Activated CD4-positive, alpha-beta memory T cell treated with anti-CD3 and anti-CD28 coated beads, Interleukin-2, amount 10 ng/mL, durations not matched to agents 7 days and 5 days (primary cell): ENCODE measurements around the gene DBR1. TPM values are rescaled to one million over a fixed set of nuclear protein-coding genes. Genes with fewer than 3 reads are reported as not detected.
"Not testable (repeated sequence)": the region's sequence is repeated elsewhere in the genome, so short reads cannot be mapped to it uniquely, and the experiment has no call there.

Experiments used
- CTCF ChIA-PET: fragments of 350-600 bp; sonication (Branson Sonifier 250); formaldehyde crosslinking; loops from one replicate; lab custom pipeline; 2021; ENCODE audit warnings: antibody characterized with exemption, inconsistent platforms; lab: Charles Lee
- POLR2A ChIA-PET: fragments of 350-600 bp; sonication (Branson Sonifier 250); formaldehyde crosslinking; loops from one replicate; lab custom pipeline; 2021; ENCODE audit warnings: antibody characterized with exemption; lab: Charles Lee
- DNase-seq: peaks from one replicate; pipeline ENCODE4 v3.0.0-alpha.2; 2020
- H3K27ac Mint-ChIP-seq: one replicate; pipeline ENCODE4 v1.8.0; 2021; ENCODE audit warnings: mild to moderate bottlenecking, mixed read lengths
- H3K27me3 Mint-ChIP-seq: one replicate; pipeline ENCODE4 v1.8.0; 2021; ENCODE audit warnings: mixed read lengths
- H3K36me3 Mint-ChIP-seq: one replicate; pipeline ENCODE4 v1.8.0; 2021; ENCODE audit warnings: low read depth, mixed read lengths
- H3K4me1 Mint-ChIP-seq: one replicate; pipeline ENCODE4 v1.8.0; 2021; ENCODE audit warnings: mixed read lengths
- H3K4me3 Mint-ChIP-seq: one replicate; pipeline ENCODE4 v1.8.0; 2021; ENCODE audit warnings: mild to moderate bottlenecking, mixed read lengths
- H3K9me3 Mint-ChIP-seq: one replicate; pipeline ENCODE4 v1.8.0; 2021; ENCODE audit warnings: mixed read lengths
- total RNA-seq, 2 experiments: library from RNA; stranded (reverse); gene quantifications; one replicate each; pipeline ENCODE4 v1.2.3, GENCODE V29; 2021

The DBR1 gene
- total RNA-seq, 2 experiments from 2014 or later, result 19.4 to 20.0 TPM

DNA sequence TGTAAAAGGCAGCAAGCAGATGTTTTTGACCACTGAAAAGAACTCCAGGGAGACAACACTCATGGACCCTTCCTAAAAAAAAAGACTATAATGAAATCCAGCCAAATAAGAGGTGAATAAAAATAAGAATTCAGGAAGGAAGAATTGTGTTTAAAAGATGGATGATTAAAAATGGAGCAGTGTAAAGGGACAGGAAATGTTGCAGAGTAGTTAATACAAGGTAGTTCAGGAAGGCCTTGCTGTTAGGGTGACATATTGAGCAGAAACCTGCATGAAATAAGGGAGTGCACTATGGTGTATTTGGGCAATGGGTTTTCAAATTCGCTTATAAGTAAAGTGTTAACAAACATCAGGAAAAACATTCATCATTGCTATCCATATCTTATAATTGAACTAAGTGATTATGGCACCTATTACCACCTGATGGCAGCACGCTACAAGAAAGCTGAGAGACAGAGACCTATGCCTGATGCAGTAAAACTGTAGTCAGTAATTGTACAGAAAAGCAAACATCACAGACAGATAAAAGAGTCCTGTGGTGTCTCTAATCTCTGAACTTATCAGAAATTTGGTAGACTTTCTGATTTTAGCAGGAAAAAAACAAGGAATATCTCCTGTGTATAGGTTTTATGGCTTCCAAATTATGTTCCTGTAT lies 5.8 kb upstream of the DBR1 start:
- H3K9me3 Mint-ChIP-seq, result no peaks in the 10 kb centered on the region
- H3K27ac Mint-ChIP-seq, result no peak overlapping the region
- H3K4me3 Mint-ChIP-seq, result no peak overlapping the region
- ChIA-PET POLR2A (no interaction called here), CTCF (interaction anchor here (0.9 to 1.4 kb wide), 3 partner anchors 148 to 237 kb away, joined by 3 read pairs; no protein-coding TSS in a partner anchor)
- H3K27me3 Mint-ChIP-seq, result peaks cover 14% of the 10 kb centered on the region
- peaks cover 1% of the 10 kb centered on the region for H3K4me1 Mint-ChIP-seq
- peak; percentile 40 for DNase-seq
- no peaks in the 10 kb centered on the region for H3K36me3 Mint-ChIP-seq

GRCh38 chr3:138173769-138174420 lies 826 bp downstream of the DBR1 start:
- H3K4me3 Mint-ChIP-seq, result peak overlapping the region; percentile 97
- CTCF ChIA-PET, result interaction anchor here (0.6 to 1.7 kb wide), 5 partner anchors 13 to 742 kb away, joined by 3 to 6 read pairs (median 3); partner anchors contain the start of gene ARMC8
- peak overlapping the region; percentile 92 for H3K27ac Mint-ChIP-seq
- no peaks in the 10 kb centered on the region for H3K27me3 Mint-ChIP-seq
- peaks cover 22% of the 10 kb centered on the region for H3K36me3 Mint-ChIP-seq
- peaks cover 40% of the 10 kb centered on the region for H3K4me1 Mint-ChIP-seq
- no peak for DNase-seq
- H3K9me3 Mint-ChIP-seq, result no peaks in the 10 kb centered on the region
- POLR2A ChIA-PET, result interaction anchor here (0.6 to 5.4 kb wide), 12 partner anchors 8 to 742 kb away, joined by 3 to 85 read pairs (median 3); partner anchors contain the start of genes ARMC8, ESYT3 and PIK3CB

DNA sequence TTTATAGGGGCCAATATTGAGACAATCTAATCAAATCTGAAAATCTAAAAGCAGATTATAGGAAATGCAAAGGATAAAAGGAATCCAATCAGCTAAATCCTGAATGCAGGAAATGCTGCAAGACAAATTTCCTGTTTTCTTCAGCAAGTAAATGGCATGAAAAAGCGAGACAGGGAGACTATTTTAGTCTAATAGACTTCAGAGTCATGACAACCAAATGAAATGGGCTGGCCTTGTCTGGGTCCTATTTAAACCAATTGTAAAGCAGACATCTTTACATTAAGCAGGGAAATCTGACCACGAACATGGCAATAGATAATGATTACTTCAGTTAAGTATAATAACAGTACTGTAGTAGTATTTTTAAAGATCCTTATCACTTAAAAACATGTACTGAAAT lies 2.1 kb downstream of the DBR1 start:
- CTCF ChIA-PET, result interaction anchor here (0.9 to 1.2 kb wide), 3 partner anchors 14 to 54 kb away, joined by 3 read pairs; partner anchors contain the start of gene ARMC8
- H3K9me3 Mint-ChIP-seq, result no peaks in the 10 kb centered on the region
- no peaks in the 10 kb centered on the region for H3K27me3 Mint-ChIP-seq
- DNase-seq, result no peak
- no peak overlapping the region for H3K27ac Mint-ChIP-seq
- POLR2A ChIA-PET, result interaction anchor here (1.0 to 5.4 kb wide), 2 partner anchors 10 to 15 kb away, joined by 3 to 85 read pairs; partner anchors contain the start of gene ARMC8
- H3K4me3 Mint-ChIP-seq, result peak overlapping the region; percentile 30
- H3K36me3 Mint-ChIP-seq, result peaks cover 28% of the 10 kb centered on the region
- peaks cover 39% of the 10 kb centered on the region for H3K4me1 Mint-ChIP-seq

GRCh38 chr3:138165061-138165460 lies 9.7 kb downstream of the DBR1 start:
- DNase-seq, result no peak
- POLR2A ChIA-PET, result no interaction called here
- CTCF ChIA-PET, result no interaction called here
- Mint-ChIP-seq H3K27ac (no peak overlapping the region), H3K4me1 (peaks cover 2% of the 10 kb centered on the region), H3K4me3 (no peak overlapping the region), H3K9me3 (no peaks in the 10 kb centered on the region), H3K27me3 (no peaks in the 10 kb centered on the region), H3K36me3 (peaks cover 71% of the 10 kb centered on the region)

GRCh38 chr3:138157743-138158142 lies 17.0 kb downstream of the DBR1 start:
- H3K36me3 Mint-ChIP-seq, result peaks cover 21% of the 10 kb centered on the region
- ChIA-PET POLR2A (no interaction called here), CTCF (no interaction called here)
- H3K27me3 Mint-ChIP-seq, result peaks cover 4% of the 10 kb centered on the region
- peaks cover 8% of the 10 kb centered on the region for H3K9me3 Mint-ChIP-seq
- H3K4me3 Mint-ChIP-seq, result no peak overlapping the region
- no peaks in the 10 kb centered on the region for H3K4me1 Mint-ChIP-seq
- H3K27ac Mint-ChIP-seq, result no peak overlapping the region
- no peak for DNase-seq

GRCh38 chr3:138154534-138154933 lies 20.2 kb downstream of the DBR1 start:
- no peaks in the 10 kb centered on the region for H3K36me3 Mint-ChIP-seq
- H3K27ac Mint-ChIP-seq, result no peak overlapping the region
- no peak for DNase-seq
- no peak overlapping the region for H3K4me3 Mint-ChIP-seq
- peaks cover 8% of the 10 kb centered on the region for H3K9me3 Mint-ChIP-seq
- POLR2A ChIA-PET, result no interaction called here
- H3K4me1 Mint-ChIP-seq, result no peaks in the 10 kb centered on the region
- CTCF ChIA-PET, result no interaction called here
- peaks cover 5% of the 10 kb centered on the region for H3K27me3 Mint-ChIP-seq

GRCh38 chr3:138148503-138148902 lies 26.2 kb downstream of the DBR1 start:
- Mint-ChIP-seq H3K4me3 (no peak overlapping the region), H3K27ac (no peak overlapping the region), H3K36me3 (no peaks in the 10 kb centered on the region), H3K27me3 (peaks cover 15% of the 10 kb centered on the region), H3K9me3 (peaks cover under 1% of the 10 kb centered on the region), H3K4me1 (no peaks in the 10 kb centered on the region)
- DNase-seq, result no peak
- CTCF ChIA-PET, result no interaction called here
- POLR2A ChIA-PET, result no interaction called here

GRCh38 chr3:138142181-138142580 lies 32.5 kb downstream of the DBR1 start:
- POLR2A ChIA-PET, H3K4me1 Mint-ChIP-seq, H3K36me3 Mint-ChIP-seq, CTCF ChIA-PET, DNase-seq, H3K27ac Mint-ChIP-seq, H3K4me3 Mint-ChIP-seq, H3K9me3 Mint-ChIP-seq: not testable (repeated sequence)
- H3K27me3 Mint-ChIP-seq, result peaks cover 21% of the 10 kb centered on the region

DNA sequence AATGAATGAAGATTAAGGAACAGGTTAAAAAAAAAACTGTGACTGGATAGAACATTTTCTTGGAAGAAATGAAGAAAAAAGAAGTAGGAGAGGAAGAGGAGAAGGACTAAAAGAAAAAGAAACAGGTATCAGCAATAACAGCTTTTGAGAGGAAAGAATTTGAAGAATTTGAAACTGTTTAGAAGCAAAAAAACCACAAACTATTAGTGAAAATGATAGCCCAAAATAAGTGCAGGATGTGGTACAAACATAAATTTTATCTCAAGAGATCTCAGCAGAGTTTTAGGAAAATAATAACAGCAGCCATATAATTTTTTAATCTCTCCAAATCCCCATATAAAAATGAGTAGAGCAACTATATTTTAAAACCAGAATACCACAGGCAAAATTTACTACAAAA lies 33.8 kb downstream of the DBR1 start:
- H3K36me3 Mint-ChIP-seq, result no peaks in the 10 kb centered on the region
- H3K9me3 Mint-ChIP-seq, result no peaks in the 10 kb centered on the region
- no peaks in the 10 kb centered on the region for H3K4me1 Mint-ChIP-seq
- CTCF ChIA-PET, result no interaction called here
- H3K4me3 Mint-ChIP-seq, result no peak overlapping the region
- no peak for DNase-seq
- no peak overlapping the region for H3K27ac Mint-ChIP-seq
- POLR2A ChIA-PET, result no interaction called here
- H3K27me3 Mint-ChIP-seq, result peaks cover 23% of the 10 kb centered on the region

GRCh38 chr3:138139691-138140090 lies 35.0 kb downstream of the DBR1 start:
- no peak overlapping the region for H3K27ac Mint-ChIP-seq
- ChIA-PET CTCF (no interaction called here), POLR2A (no interaction called here)
- DNase-seq, result no peak
- no peak overlapping the region for H3K4me3 Mint-ChIP-seq
- H3K36me3 Mint-ChIP-seq, result no peaks in the 10 kb centered on the region
- no peaks in the 10 kb centered on the region for H3K9me3 Mint-ChIP-seq
- H3K27me3 Mint-ChIP-seq, result peaks cover 19% of the 10 kb centered on the region
- no peaks in the 10 kb centered on the region for H3K4me1 Mint-ChIP-seq

- DNase-seq, result no peak
- Mint-ChIP-seq H3K4me1 (no peaks in the 10 kb centered on the region), H3K4me3 (no peak overlapping the region), H3K36me3 (no peaks in the 10 kb centered on the region), H3K27me3 (peaks cover 13% of the 10 kb centered on the region), H3K9me3 (no peaks in the 10 kb centered on the region), H3K27ac (no peak overlapping the region)
- CTCF ChIA-PET, result no interaction called here
- POLR2A ChIA-PET, result no interaction called here
These were observed 36.9 kb downstream of the DBR1 start for GRCh38 chr3:138137861-138138260.

DNA sequence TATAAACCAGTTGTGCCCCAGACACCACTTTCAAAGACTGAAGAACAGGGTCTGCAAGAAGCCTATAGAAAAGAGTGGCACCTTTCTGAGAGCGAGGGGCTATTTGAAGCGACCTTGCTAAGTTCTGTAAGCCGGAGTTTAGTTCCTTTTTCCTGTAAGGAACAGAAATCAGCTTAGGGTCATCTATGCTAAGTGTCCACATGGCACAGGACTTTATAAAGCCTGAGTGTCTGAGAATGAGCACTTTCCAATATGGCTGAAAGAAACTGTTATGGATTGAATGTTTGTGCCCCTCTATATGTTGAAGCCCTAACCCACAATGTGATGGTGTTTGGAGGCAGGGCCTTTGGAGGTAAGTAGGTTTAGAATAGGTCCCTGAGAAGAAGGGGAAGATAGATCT lies 38.5 kb downstream of the DBR1 start:
- ChIA-PET CTCF (no interaction called here), POLR2A (no interaction called here)
- H3K4me3 Mint-ChIP-seq, result no peak overlapping the region
- H3K27me3 Mint-ChIP-seq, result peaks cover 16% of the 10 kb centered on the region
- no peak for DNase-seq
- no peaks in the 10 kb centered on the region for H3K4me1 Mint-ChIP-seq
- no peak overlapping the region for H3K27ac Mint-ChIP-seq
- H3K36me3 Mint-ChIP-seq, result no peaks in the 10 kb centered on the region
- H3K9me3 Mint-ChIP-seq, result no peaks in the 10 kb centered on the region

- no peaks in the 10 kb centered on the region for H3K9me3 Mint-ChIP-seq
- ChIA-PET CTCF (no interaction called here), POLR2A (no interaction called here)
- no peaks in the 10 kb centered on the region for H3K36me3 Mint-ChIP-seq
- H3K4me1 Mint-ChIP-seq, result no peaks in the 10 kb centered on the region
- peaks cover 19% of the 10 kb centered on the region for H3K27me3 Mint-ChIP-seq
- DNase-seq, result no peak
- no peak overlapping the region for H3K4me3 Mint-ChIP-seq
- no peak overlapping the region for H3K27ac Mint-ChIP-seq
These were observed 38.9 kb downstream of the DBR1 start for GRCh38 chr3:138135833-138136194.
